H9 (cell line): ENCODE data around the gene SLIT1. TPM values are rescaled to one million over a fixed set of nuclear protein-coding genes. Genes with fewer than 3 reads are reported as not detected.

Experiments used
- DNase-seq: peaks from one replicate; pipeline ENCODE4 v3.0.0-alpha.2; 2017
- H2AFZ ChIP-seq: one replicate; pipeline ENCODE4 v1.6.1; 2013; ENCODE audit warnings: mild to moderate bottlenecking, low read length, control low read depth, moderate library complexity
- H2AK5ac ChIP-seq: 2 replicates; pipeline ENCODE4 v1.6.1; 2013; ENCODE audit warnings: low read length, control low read depth, mixed read lengths; ENCODE audit not compliant: insufficient read length
- H2BK120ac ChIP-seq: one replicate; pipeline ENCODE4 v1.6.1; 2013; ENCODE audit warnings: low read depth, mild to moderate bottlenecking, low read length, control low read depth, inconsistent platforms; ENCODE audit not compliant: poor library complexity, severe bottlenecking
- H2BK12ac ChIP-seq: 2 replicates; pipeline ENCODE4 v1.6.1; 2013; ENCODE audit warnings: low read length, control low read depth, mixed read lengths, low read depth; ENCODE audit not compliant: insufficient read length
- H2BK15ac ChIP-seq: 2 replicates; pipeline ENCODE4 v1.6.1; 2013; ENCODE audit warnings: low read depth, low read length, control low read depth
- H2BK20ac ChIP-seq: one replicate; pipeline ENCODE4 v1.6.1; 2013; ENCODE audit warnings: low read depth, mild to moderate bottlenecking, low read length, control low read depth, inconsistent platforms; ENCODE audit not compliant: poor library complexity, severe bottlenecking
- H2BK5ac ChIP-seq: 2 replicates; pipeline ENCODE4 v1.6.1; 2013; ENCODE audit warnings: low read length, control low read depth, mixed read lengths; ENCODE audit not compliant: insufficient read length
- H3K14ac ChIP-seq: 2 replicates; pipeline ENCODE4 v1.6.1; 2013; ENCODE audit warnings: low read length, control low read depth; ENCODE audit not compliant: insufficient read depth
- H3K18ac ChIP-seq: 2 replicates; pipeline ENCODE4 v1.6.1; 2013; ENCODE audit warnings: low read depth, mild to moderate bottlenecking, mixed read lengths, low read length, control low read depth; ENCODE audit not compliant: insufficient read length
- H3K23ac ChIP-seq: 2 replicates; pipeline ENCODE4 v1.6.1; 2013; ENCODE audit warnings: low read length, control low read depth, mixed read lengths, low read depth; ENCODE audit not compliant: insufficient read length
- H3K23me2 ChIP-seq: 2 replicates; pipeline ENCODE4 v1.6.1; 2013; ENCODE audit warnings: low read depth, mild to moderate bottlenecking, mixed read lengths, low read length, control low read depth; ENCODE audit not compliant: insufficient read length, poor library complexity, severe bottlenecking
- H3K27ac ChIP-seq: 2 replicates; pipeline ENCODE4 v1.5.1; 2013; ENCODE audit warnings: low read length, control low read depth, mixed read lengths, low read depth; ENCODE audit not compliant: insufficient read length
- H3K27me3 ChIP-seq: 2 replicates; pipeline ENCODE4 v1.6.1; 2013; ENCODE audit warnings: low read length, control low read depth, inconsistent platforms; ENCODE audit not compliant: insufficient read depth
- H3K4ac ChIP-seq: 2 replicates; pipeline ENCODE4 v1.6.1; 2013; ENCODE audit warnings: low read depth, mild to moderate bottlenecking, control low read depth, inconsistent platforms, low read length, moderate library complexity
- H3K4me1 ChIP-seq: 2 replicates; pipeline ENCODE4 v1.6.1; 2013; ENCODE audit warnings: low read length, control low read depth, inconsistent platforms; ENCODE audit not compliant: insufficient read depth
- H3K4me2 ChIP-seq: 2 replicates; pipeline ENCODE4 v1.6.1; 2013; ENCODE audit warnings: low read length, control low read depth, mixed read lengths; ENCODE audit not compliant: insufficient read length, insufficient read depth
- H3K56ac ChIP-seq: 2 replicates; pipeline ENCODE4 v1.6.1; 2013; ENCODE audit warnings: low read depth, mild to moderate bottlenecking, mixed read lengths, low read length, control low read depth; ENCODE audit not compliant: insufficient read length
- H3K79me1 ChIP-seq: 2 replicates; pipeline ENCODE4 v1.6.1; 2013; ENCODE audit warnings: low read depth, mild to moderate bottlenecking, moderate library complexity, low read length, control low read depth, inconsistent platforms; ENCODE audit not compliant: insufficient read depth, poor library complexity, severe bottlenecking
- H3K79me2 ChIP-seq: 2 replicates; pipeline ENCODE4 v1.6.1; 2013; ENCODE audit warnings: low read length, control low read depth, inconsistent platforms; ENCODE audit not compliant: insufficient read depth
- H3K9ac ChIP-seq: 2 replicates; pipeline ENCODE4 v1.6.1; 2013; ENCODE audit warnings: low read length, control low read depth, mixed read lengths; ENCODE audit not compliant: insufficient read length; ENCODE audit errors: extremely low read depth
- H3K9me3 ChIP-seq: one replicate; pipeline ENCODE4 v1.6.1; 2013; ENCODE audit warnings: low read depth, low read length, inconsistent platforms; ENCODE audit not compliant: control insufficient read depth
- H3T11ph ChIP-seq: one replicate; pipeline ENCODE4 v1.6.1; 2013; ENCODE audit warnings: mild to moderate bottlenecking, low read length, control low read depth, inconsistent platforms
- H4K20me1 ChIP-seq: one replicate; pipeline ENCODE4 v1.6.1; 2013; ENCODE audit not compliant: control insufficient read depth, insufficient read length, insufficient read depth
- H4K5ac ChIP-seq: 2 replicates; pipeline ENCODE4 v1.6.1; 2013; ENCODE audit warnings: low read depth, mild to moderate bottlenecking, mixed read lengths, low read length, control low read depth; ENCODE audit not compliant: insufficient read length
- H4K8ac ChIP-seq: replicated peaks from 2 replicates; pipeline ENCODE4 v1.6.1; 2013; ENCODE audit warnings: low read length, control low read depth, mixed read lengths, low read depth; ENCODE audit not compliant: insufficient read length
- H4K91ac ChIP-seq: 2 replicates; pipeline ENCODE4 v1.6.1; 2013; ENCODE audit warnings: low read depth, mild to moderate bottlenecking, moderate library complexity, mixed read lengths, low read length, control low read depth; ENCODE audit not compliant: insufficient read length
- H3K27ac Mint-ChIP-seq, 3 experiments: 2 replicates in 2 of 3; 3 replicates in 1 of 3; pipeline ENCODE4 v1.8.0; 2020 to 2021; ENCODE audit warnings: mixed read lengths in 3 of 3, mild to moderate bottlenecking in 1 of 3, moderate library complexity in 1 of 3
- H3K27me3 Mint-ChIP-seq: 2 replicates; pipeline ENCODE4 v1.8.0; 2021; ENCODE audit warnings: low read depth, mild to moderate bottlenecking, moderate library complexity, mixed read lengths
- H3K36me3 Mint-ChIP-seq, 3 experiments: 2 replicates in 2 of 3; 3 replicates in 1 of 3; pipeline ENCODE4 v1.8.0; 2020 to 2021; ENCODE audit warnings: low read depth in 3 of 3, mixed read lengths in 3 of 3; ENCODE audit not compliant: insufficient read depth in 1 of 3
- H3K4me1 Mint-ChIP-seq, 2 experiments: 2 replicates each; pipeline ENCODE4 v1.8.0; 2020; ENCODE audit warnings: mixed read lengths in 2 of 2
- H3K4me3 Mint-ChIP-seq, 2 experiments: 2 replicates in 1 of 2; 3 replicates in 1 of 2; pipeline ENCODE4 v1.8.0; 2020 to 2021; ENCODE audit warnings: mild to moderate bottlenecking in 2 of 2, mixed read lengths in 2 of 2, moderate library complexity in 1 of 2
- H3K9me3 Mint-ChIP-seq, 2 experiments: 2 replicates in 1 of 2; 3 replicates in 1 of 2; pipeline ENCODE4 v1.8.0; 2020; ENCODE audit warnings: mild to moderate bottlenecking in 2 of 2, mixed read lengths in 2 of 2, moderate library complexity in 1 of 2
- WGBS: extraction: QIAGEN DNeasy Blood & Tissue Kit; methylation state at CpG from one replicate; pipeline ENCODE4 v1.1.7; 2013; ENCODE audit warnings: missing lambda C conversion rate, low lambda C conversion rate, mixed read lengths; ENCODE audit not compliant: insufficient read length; ENCODE audit errors: extremely low coverage; 5-methylcytosine and 5-hydroxymethylcytosine counted together
- total RNA-seq: library from RNA; stranded (reverse); gene quantifications from 2 replicates; pipeline ENCODE4 v1.2.1, GENCODE V29; 2021
- TF ChIP-seq, protein P1 (sequence below): fragments of 200-600 bp; sonication (generic); conservative IDR thresholded peaks from 3 replicates; pipeline ENCODE4 v1.8.0; 2021; ENCODE audit warnings: antibody characterized with exemption, mild to moderate bottlenecking

Gene SLIT1
- total RNA-seq, 1 experiment from 2014 or later = 0.57 TPM

DNA sequence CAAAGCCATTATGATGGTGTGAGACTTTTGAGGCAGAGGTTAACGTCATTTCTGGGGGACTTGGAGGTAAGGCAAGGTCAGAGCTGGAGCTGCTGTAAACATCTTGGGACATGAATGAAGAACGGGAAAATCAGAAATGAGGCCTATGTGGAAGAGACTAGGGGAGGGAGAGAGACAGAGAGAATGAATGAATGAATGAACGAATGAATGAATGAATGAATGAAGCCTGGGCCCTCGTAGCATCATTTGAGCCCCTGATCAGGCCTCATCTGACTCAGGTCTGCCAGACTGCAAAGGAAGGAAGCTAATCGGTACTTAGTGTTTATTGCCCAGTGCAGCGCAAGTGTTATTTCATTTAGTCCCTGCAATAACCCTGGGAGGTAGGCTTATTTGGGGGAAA is 79.6 kb downstream of the SLIT1 start:
- no peak overlapping the region for H4K8ac ChIP-seq
- no peaks in the 10 kb centered on the region for H3K9me3 ChIP-seq
- no peak overlapping the region for H3K23ac ChIP-seq
- H3K79me1 ChIP-seq = no peaks in the 10 kb centered on the region
- no peak overlapping the region for H4K5ac ChIP-seq
- H3K27ac Mint-ChIP-seq = no peak overlapping the region
- no peak overlapping the region for H2BK12ac ChIP-seq
- no peak overlapping the region for H2BK120ac ChIP-seq
- no peaks in the 10 kb centered on the region for H4K20me1 ChIP-seq
- H2BK20ac ChIP-seq = no peak overlapping the region
- H3K4me3 Mint-ChIP-seq = no peak overlapping the region
- no peaks in the 10 kb centered on the region for H3K9me3 Mint-ChIP-seq
- H3K79me2 ChIP-seq = no peaks in the 10 kb centered on the region
- H3K27me3 Mint-ChIP-seq = no peaks in the 10 kb centered on the region
- H3K4me1 Mint-ChIP-seq = peaks cover 23 to 31% of the 10 kb centered on the region in 2 experiments
- H3K27me3 ChIP-seq = no peaks in the 10 kb centered on the region
- no peak overlapping the region for H3K27ac ChIP-seq
- no peak overlapping the region for H3K4me2 ChIP-seq
- no CpG with 5 or more reads among the region's 6 CpGs for WGBS
- no peak overlapping the region for H3K14ac ChIP-seq
- DNase-seq = no peak
- no peak overlapping the region for H3K9ac ChIP-seq
- no peak overlapping the region for H3K18ac ChIP-seq
- H3K4ac ChIP-seq = no peak overlapping the region
- no peak overlapping the region for H3T11ph ChIP-seq
- no peak overlapping the region for H2BK5ac ChIP-seq
- H3K36me3 Mint-ChIP-seq = no peaks in the 10 kb centered on the region
- no peak overlapping the region for H2BK15ac ChIP-seq
- TF ChIP-seq, protein P1, sequence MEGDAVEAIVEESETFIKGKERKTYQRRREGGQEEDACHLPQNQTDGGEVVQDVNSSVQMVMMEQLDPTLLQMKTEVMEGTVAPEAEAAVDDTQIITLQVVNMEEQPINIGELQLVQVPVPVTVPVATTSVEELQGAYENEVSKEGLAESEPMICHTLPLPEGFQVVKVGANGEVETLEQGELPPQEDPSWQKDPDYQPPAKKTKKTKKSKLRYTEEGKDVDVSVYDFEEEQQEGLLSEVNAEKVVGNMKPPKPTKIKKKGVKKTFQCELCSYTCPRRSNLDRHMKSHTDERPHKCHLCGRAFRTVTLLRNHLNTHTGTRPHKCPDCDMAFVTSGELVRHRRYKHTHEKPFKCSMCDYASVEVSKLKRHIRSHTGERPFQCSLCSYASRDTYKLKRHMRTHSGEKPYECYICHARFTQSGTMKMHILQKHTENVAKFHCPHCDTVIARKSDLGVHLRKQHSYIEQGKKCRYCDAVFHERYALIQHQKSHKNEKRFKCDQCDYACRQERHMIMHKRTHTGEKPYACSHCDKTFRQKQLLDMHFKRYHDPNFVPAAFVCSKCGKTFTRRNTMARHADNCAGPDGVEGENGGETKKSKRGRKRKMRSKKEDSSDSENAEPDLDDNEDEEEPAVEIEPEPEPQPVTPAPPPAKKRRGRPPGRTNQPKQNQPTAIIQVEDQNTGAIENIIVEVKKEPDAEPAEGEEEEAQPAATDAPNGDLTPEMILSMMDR = no peak
- no peak overlapping the region for H3K56ac ChIP-seq
- no peaks in the 10 kb centered on the region for H3K23me2 ChIP-seq
- H3K4me1 ChIP-seq = peaks cover 3% of the 10 kb centered on the region; the same call in 1 of the 2 replicates
- no peak overlapping the region for H2AFZ ChIP-seq
- H2AK5ac ChIP-seq = no peak overlapping the region
- H4K91ac ChIP-seq = no peak overlapping the region
